BLaER1 (cell line): ENCODE data around the gene GPR155.
A peak's percentile ranks its signal among the peaks of the same experiment; 100 is the strongest.

Experiments used
- H3K27ac ChIP-seq: shearing (Covaris generic); formaldehyde crosslinking; 2 replicates; pipeline ENCODE4 v1.8.1; 2022
- H3K27me3 ChIP-seq: shearing (Covaris generic); formaldehyde crosslinking; 2 replicates; pipeline ENCODE4 v1.8.1; 2022
- H3K36me3 ChIP-seq: shearing (Covaris generic); formaldehyde crosslinking; 2 replicates; pipeline ENCODE4 v1.8.1; 2022
- H3K4me1 ChIP-seq: shearing (Covaris generic); formaldehyde crosslinking; 2 replicates; pipeline ENCODE4 v1.8.1; 2022
- H3K4me2 ChIP-seq: shearing (Covaris generic); formaldehyde crosslinking; 2 replicates; pipeline ENCODE4 v1.8.1; 2022
- H3K4me3 ChIP-seq: shearing (Covaris generic); formaldehyde crosslinking; 2 replicates; pipeline ENCODE4 v1.8.1; 2022
- H3K9ac ChIP-seq: shearing (Covaris generic); formaldehyde crosslinking; 2 replicates; pipeline ENCODE4 v1.8.1; 2022
- H3K9me3 ChIP-seq: shearing (Covaris generic); formaldehyde crosslinking; 2 replicates; pipeline ENCODE4 v1.8.1; 2022
- H4K20me1 ChIP-seq: shearing (Covaris generic); formaldehyde crosslinking; 2 replicates; pipeline ENCODE4 v1.8.1; 2022
- Cebpa-rat ChIP-seq: shearing (Covaris generic); IDR thresholded peaks from 2 replicates; pipeline ENCODE4 v1.8.1; 2022

The GPR155 gene

GRCh38 chr2:174473796-174474195 lies 13.0 kb downstream of the GPR155 start:
- no peaks in the 10 kb centered on the region for H4K20me1 ChIP-seq
- TF ChIP-seq Cebpa-rat = no peak
- no peaks in the 10 kb centered on the region for H3K27me3 ChIP-seq
- peak overlapping the region; percentile 33 for H3K4me2 ChIP-seq
- no peaks in the 10 kb centered on the region for H3K36me3 ChIP-seq
- no peak overlapping the region for H3K27ac ChIP-seq
- no peaks in the 10 kb centered on the region for H3K9me3 ChIP-seq
- H3K4me3 ChIP-seq = no peak overlapping the region
- H3K9ac ChIP-seq = no peak overlapping the region
- H3K4me1 ChIP-seq = peaks cover 10% of the 10 kb centered on the region

GRCh38 chr2:174465327-174465726 lies 21.5 kb downstream of the GPR155 start:
- Histone ChIP-seq H3K9me3 (no peaks in the 10 kb centered on the region), H3K27me3 (no peaks in the 10 kb centered on the region), H3K27ac (no peak overlapping the region), H3K9ac (no peak overlapping the region), H3K4me2 (no peak overlapping the region), H3K4me1 (no peaks in the 10 kb centered on the region), H3K4me3 (no peak overlapping the region), H3K36me3 (no peaks in the 10 kb centered on the region), H4K20me1 (no peaks in the 10 kb centered on the region)
- no peak for TF ChIP-seq Cebpa-rat

GRCh38 chr2:174461221-174461620 lies 25.6 kb downstream of the GPR155 start:
- H3K4me3 ChIP-seq = no peak overlapping the region
- no peak overlapping the region for H3K27ac ChIP-seq
- TF ChIP-seq Cebpa-rat = no peak
- H3K9ac ChIP-seq = no peak overlapping the region
- H3K9me3 ChIP-seq = no peaks in the 10 kb centered on the region
- H3K27me3 ChIP-seq = no peaks in the 10 kb centered on the region
- no peaks in the 10 kb centered on the region for H3K4me1 ChIP-seq
- no peak overlapping the region for H3K4me2 ChIP-seq
- H4K20me1 ChIP-seq = no peaks in the 10 kb centered on the region
- H3K36me3 ChIP-seq = no peaks in the 10 kb centered on the region

- Histone ChIP-seq H3K4me1 (peaks cover 5% of the 10 kb centered on the region; the same call in 1 of the 2 replicates), H3K27ac (no peak overlapping the region), H3K27me3 (no peaks in the 10 kb centered on the region), H4K20me1 (no peaks in the 10 kb centered on the region), H3K9ac (no peak overlapping the region), H3K9me3 (no peaks in the 10 kb centered on the region), H3K4me3 (no peak overlapping the region), H3K4me2 (no peak overlapping the region), H3K36me3 (peaks cover 4% of the 10 kb centered on the region)
- TF ChIP-seq Cebpa-rat = no peak
Measured at GRCh38 chr2:174454566-174454965, 32.3 kb downstream of the GPR155 start.

- Histone ChIP-seq H3K9ac (no peak overlapping the region), H3K4me2 (no peak overlapping the region)
- TF ChIP-seq Cebpa-rat = no peak
Measured at GRCh38 chr2:174450021-174450816, 36.6 kb downstream of the GPR155 start.

GRCh38 chr2:174449033-174449432 lies 37.8 kb downstream of the GPR155 start:
- H3K36me3 ChIP-seq = peaks cover 17% of the 10 kb centered on the region; the same call in 1 of the 2 replicates
- no peaks in the 10 kb centered on the region for H3K27me3 ChIP-seq
- no peak overlapping the region for H3K27ac ChIP-seq
- H4K20me1 ChIP-seq = no peaks in the 10 kb centered on the region
- H3K4me2 ChIP-seq = no peak overlapping the region
- H3K9me3 ChIP-seq = no peaks in the 10 kb centered on the region
- TF ChIP-seq Cebpa-rat = no peak
- H3K4me1 ChIP-seq = peaks cover 10% of the 10 kb centered on the region; the same call in 1 of the 2 replicates
- no peak overlapping the region for H3K9ac ChIP-seq
- no peak overlapping the region for H3K4me3 ChIP-seq

More at GRCh38 chr2:174450021-174450816, 36.6 kb downstream of the GPR155 start:
- Histone ChIP-seq H4K20me1 (no peaks in the 10 kb centered on the region), H3K4me1 (peaks cover 10% of the 10 kb centered on the region; the same call in 1 of the 2 replicates), H3K9me3 (no peaks in the 10 kb centered on the region), H3K27me3 (no peaks in the 10 kb centered on the region), H3K27ac (no peak overlapping the region), H3K36me3 (peaks cover 9% of the 10 kb centered on the region; the same call in 1 of the 2 replicates), H3K4me3 (no peak overlapping the region)

GRCh38 chr2:174446531-174446930 lies 40.3 kb downstream of the GPR155 start:
- H3K4me2 ChIP-seq = no peak overlapping the region
- H3K9ac ChIP-seq = no peak overlapping the region
- H3K4me3 ChIP-seq = no peak overlapping the region
- TF ChIP-seq Cebpa-rat = no peak
- H3K27ac ChIP-seq = no peak overlapping the region
- H3K4me1 ChIP-seq = peaks cover 10% of the 10 kb centered on the region; the same call in 1 of the 2 replicates
- no peaks in the 10 kb centered on the region for H4K20me1 ChIP-seq
- H3K36me3 ChIP-seq = peaks cover 17% of the 10 kb centered on the region; the same call in 1 of the 2 replicates
- H3K9me3 ChIP-seq = no peaks in the 10 kb centered on the region
- no peaks in the 10 kb centered on the region for H3K27me3 ChIP-seq

GRCh38 chr2:174445248-174445647 lies 41.6 kb downstream of the GPR155 start:
- no peak overlapping the region for H3K4me3 ChIP-seq
- H3K27ac ChIP-seq = no peak overlapping the region
- H3K27me3 ChIP-seq = no peaks in the 10 kb centered on the region
- H3K9me3 ChIP-seq = no peaks in the 10 kb centered on the region
- no peak for TF ChIP-seq Cebpa-rat
- H4K20me1 ChIP-seq = no peaks in the 10 kb centered on the region
- 0 out of 2 replicates have a peak, but pooled peaks cover 17% of the 10 kb centered on the region for H3K36me3 ChIP-seq
- H3K4me1 ChIP-seq = peaks cover 8% of the 10 kb centered on the region; the same call in 1 of the 2 replicates
- no peak overlapping the region for H3K9ac ChIP-seq
- no peak overlapping the region for H3K4me2 ChIP-seq

- H4K20me1 ChIP-seq = no peaks in the 10 kb centered on the region
- no peaks in the 10 kb centered on the region for H3K9me3 ChIP-seq
- H3K4me1 ChIP-seq = 0 out of 2 replicates have a peak, but pooled peaks cover 5% of the 10 kb centered on the region
- no peaks in the 10 kb centered on the region for H3K27me3 ChIP-seq
- no peak overlapping the region for H3K4me2 ChIP-seq
- 0 out of 2 replicates have a peak, but pooled peaks cover 17% of the 10 kb centered on the region for H3K36me3 ChIP-seq
- H3K9ac ChIP-seq = no peak overlapping the region
- H3K4me3 ChIP-seq = no peak overlapping the region
- no peak for TF ChIP-seq Cebpa-rat
- H3K27ac ChIP-seq = no peak overlapping the region
Measured at GRCh38 chr2:174444761-174445160, 42.1 kb downstream of the GPR155 start.
